ENCODE data around the gene SLC26A6. TPM values are rescaled to one million over a fixed set of nuclear protein-coding genes. Genes with fewer than 3 reads are reported as not detected.

SLC26A6 gene
- total RNA-seq, 4 donors from 2014 or later = 7.7 to 9.4 (median 9.0) TPM

DNA sequence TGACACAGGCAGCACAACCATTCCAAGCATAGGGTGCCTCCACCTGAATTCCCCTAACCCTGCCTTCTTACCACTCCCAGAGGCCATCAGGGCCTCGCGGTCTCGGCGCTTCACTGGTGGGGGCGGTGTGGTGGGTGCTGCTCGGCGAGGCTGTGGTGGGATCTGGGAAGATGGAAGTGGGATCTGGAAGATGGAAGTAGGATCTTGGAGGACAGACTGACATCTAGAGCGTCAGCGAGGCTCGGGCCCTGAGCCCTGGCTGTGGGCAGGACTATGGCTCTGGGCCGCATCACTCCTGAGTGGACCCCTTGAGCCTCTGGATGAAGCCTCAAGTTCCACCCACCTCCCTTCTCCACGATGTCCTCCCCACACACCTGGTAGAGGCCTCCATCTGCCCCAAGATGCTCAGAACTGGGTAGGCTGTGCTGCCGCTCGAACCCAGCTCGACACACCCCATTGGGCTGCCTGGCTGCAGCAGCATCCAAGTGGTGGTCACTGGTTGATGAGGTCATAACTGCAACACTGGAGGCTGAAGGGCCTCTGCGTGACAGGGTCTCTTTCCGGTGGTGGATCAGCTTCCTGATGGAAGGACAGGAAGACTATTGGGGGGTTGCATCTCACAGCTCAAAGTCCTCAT, 46.8 kb upstream of the SLC26A6 start:
- H3K27ac ChIP-seq = no peak overlapping the region
- H3K4me1 ChIP-seq = peaks cover 28 to 36% (median 29%) of the 10 kb centered on the region in 3 donors
- intact Hi-C loops (cut with DNase I) = no loop called here
- peaks cover 0 to 59% (median 29%) of the 10 kb centered on the region in 3 donors for H3K36me3 ChIP-seq
- no peaks in the 10 kb centered on the region for H3K27me3 ChIP-seq
- H3K4me3 ChIP-seq = no peak overlapping the region
- H3K9me3 ChIP-seq = no peaks in the 10 kb centered on the region
- 96 to 98% methylated on average over 6 to 9 of the region's 17 CpGs for WGBS, 2 donors
- no peak for TF ChIP-seq POLR2A (IDR thresholded peaks at IDR 0.05)
- TF ChIP-seq, protein P1, sequence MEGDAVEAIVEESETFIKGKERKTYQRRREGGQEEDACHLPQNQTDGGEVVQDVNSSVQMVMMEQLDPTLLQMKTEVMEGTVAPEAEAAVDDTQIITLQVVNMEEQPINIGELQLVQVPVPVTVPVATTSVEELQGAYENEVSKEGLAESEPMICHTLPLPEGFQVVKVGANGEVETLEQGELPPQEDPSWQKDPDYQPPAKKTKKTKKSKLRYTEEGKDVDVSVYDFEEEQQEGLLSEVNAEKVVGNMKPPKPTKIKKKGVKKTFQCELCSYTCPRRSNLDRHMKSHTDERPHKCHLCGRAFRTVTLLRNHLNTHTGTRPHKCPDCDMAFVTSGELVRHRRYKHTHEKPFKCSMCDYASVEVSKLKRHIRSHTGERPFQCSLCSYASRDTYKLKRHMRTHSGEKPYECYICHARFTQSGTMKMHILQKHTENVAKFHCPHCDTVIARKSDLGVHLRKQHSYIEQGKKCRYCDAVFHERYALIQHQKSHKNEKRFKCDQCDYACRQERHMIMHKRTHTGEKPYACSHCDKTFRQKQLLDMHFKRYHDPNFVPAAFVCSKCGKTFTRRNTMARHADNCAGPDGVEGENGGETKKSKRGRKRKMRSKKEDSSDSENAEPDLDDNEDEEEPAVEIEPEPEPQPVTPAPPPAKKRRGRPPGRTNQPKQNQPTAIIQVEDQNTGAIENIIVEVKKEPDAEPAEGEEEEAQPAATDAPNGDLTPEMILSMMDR (IDR thresholded peaks at IDR 0.05) = no peak
- no peak for DNase-seq

GRCh38 chr3:48681541-48681880, 46.2 kb upstream of the SLC26A6 start:
- Histone ChIP-seq H3K27me3 (no peaks in the 10 kb centered on the region), H3K27ac (no peak overlapping the region), H3K9me3 (no peaks in the 10 kb centered on the region), H3K4me3 (no peak overlapping the region), H3K4me1 (peaks cover 25 to 33% (median 27%) of the 10 kb centered on the region in 3 donors), H3K36me3 (peaks cover 0 to 64% (median 29%) of the 10 kb centered on the region in 3 donors)
- DNase-seq = no peak
- 96% methylated on average over 4 of the region's 7 CpGs; no CpG with 5 or more reads in 1 of the 2 donors for WGBS, 2 donors
- intact Hi-C loops (cut with DNase I) = no loop called here
- TF ChIP-seq, protein P1 (IDR thresholded peaks at IDR 0.05) = no peak
- no peak for TF ChIP-seq POLR2A (IDR thresholded peaks at IDR 0.05)

DNA sequence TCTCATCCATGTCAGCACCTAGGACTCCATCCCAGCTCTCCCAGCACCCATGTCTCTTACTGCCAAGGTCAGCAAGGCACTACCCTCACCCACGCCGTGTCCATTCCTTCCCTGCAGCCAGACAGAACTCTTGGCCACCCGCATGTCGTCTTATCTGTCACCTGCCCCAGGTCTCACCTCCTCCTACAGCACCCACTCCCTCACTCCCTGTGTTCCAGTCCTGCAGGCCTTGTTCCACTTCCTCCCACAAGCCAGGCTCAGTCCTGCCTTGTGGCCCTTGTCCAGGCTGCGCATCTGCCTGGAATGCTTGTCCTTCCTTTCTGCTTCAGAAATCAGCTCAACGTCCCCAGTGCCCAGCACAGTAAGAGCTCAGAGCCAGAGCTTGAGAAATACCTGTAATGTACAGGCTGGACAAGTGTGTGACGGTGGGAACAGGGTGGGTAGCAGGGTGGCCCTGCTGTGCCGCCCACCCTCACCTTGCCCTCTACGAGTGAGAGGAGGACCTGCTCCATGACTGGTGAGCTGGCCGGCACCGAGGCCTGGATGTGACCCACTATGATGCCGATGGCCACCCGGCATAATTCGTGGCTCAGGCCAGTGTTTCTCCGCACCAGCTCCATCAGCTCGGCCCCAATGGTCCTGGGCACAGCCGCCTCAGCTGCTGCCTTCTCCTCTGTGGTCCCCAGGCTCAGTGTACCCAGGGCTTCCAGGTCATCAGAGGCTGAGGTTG, 45.7 kb upstream of the SLC26A6 start:
- intact Hi-C loops (cut with DNase I) = no loop called here
- Histone ChIP-seq H3K4me3 (no peak overlapping the region), H3K9me3 (no peaks in the 10 kb centered on the region), H3K4me1 (peaks cover 22 to 27% (median 25%) of the 10 kb centered on the region in 3 donors), H3K36me3 (peaks cover 0 to 70% (median 29%) of the 10 kb centered on the region in 3 donors), H3K27ac (no peak overlapping the region), H3K27me3 (no peaks in the 10 kb centered on the region)
- no peak for DNase-seq
- TF ChIP-seq, protein P1 (IDR thresholded peaks at IDR 0.05) = no peak
- no peak for TF ChIP-seq POLR2A (IDR thresholded peaks at IDR 0.05)
- WGBS, 2 donors = 92 to 95% methylated on average over 15 of the region's 17 CpGs

DNA sequence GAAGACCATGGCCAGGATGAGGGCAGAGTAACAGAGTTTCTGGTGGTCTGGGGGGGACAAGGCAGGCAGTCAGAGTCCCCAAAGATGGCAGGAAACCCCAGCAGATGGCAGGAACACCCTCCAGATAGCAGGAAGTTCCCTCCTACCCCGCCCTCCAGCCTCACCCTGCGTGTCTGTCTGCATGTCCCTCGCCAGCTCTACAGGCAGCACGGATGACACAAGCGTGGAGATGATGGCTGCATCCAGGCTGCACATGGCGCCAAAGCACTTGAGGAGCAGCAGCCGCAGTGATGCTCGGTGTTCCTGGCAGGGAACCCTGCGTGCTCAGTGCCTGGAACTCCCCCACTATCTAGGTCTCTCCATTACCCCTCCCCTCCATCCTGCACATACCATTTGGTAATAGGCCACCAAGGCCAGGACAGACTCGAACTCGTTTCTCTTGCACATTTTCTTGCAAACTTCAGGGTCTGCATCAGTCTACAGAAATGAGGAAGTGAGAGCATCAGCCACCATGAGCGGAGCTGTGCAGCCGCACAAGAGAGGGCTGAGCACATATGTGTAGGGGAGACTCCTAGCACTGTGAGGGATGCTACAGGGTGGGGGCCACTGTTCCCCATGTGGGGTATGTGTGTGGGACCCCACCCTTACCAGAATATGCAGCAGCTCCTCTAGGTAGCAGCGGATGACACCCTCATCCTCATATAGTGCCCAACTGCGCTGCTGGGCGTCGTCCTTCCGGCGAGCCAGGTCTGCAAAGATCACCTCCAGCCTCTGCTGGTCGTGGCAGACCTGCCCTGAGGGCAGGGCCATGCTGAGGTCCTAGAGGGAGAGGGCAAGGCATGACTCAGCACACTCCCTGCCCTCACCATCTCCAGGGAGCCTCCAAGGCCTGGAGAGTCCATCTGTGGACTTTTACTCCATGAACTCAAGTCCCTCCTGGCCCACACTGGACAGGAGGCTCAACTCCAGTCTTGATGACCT, 44.4 kb upstream of the SLC26A6 start:
- no peak for DNase-seq
- H3K36me3 ChIP-seq = peaks cover 0 to 75% (median 29%) of the 10 kb centered on the region in 3 donors

More for the DNA sequence above, 44.4 kb upstream of the SLC26A6 start:
- H3K27me3 ChIP-seq = no peaks in the 10 kb centered on the region
- TF ChIP-seq, protein P1 (IDR thresholded peaks at IDR 0.05) = no peak
- no peak for TF ChIP-seq POLR2A (IDR thresholded peaks at IDR 0.05)
- no peak overlapping the region for H3K4me3 ChIP-seq
- WGBS, 2 donors = 87 to 90% methylated on average over 14 to 19 of the region's 20 CpGs
- H3K9me3 ChIP-seq = no peaks in the 10 kb centered on the region
- intact Hi-C loops (cut with DNase I) = no loop called here
- no peak overlapping the region for H3K27ac ChIP-seq
- peaks cover 15 to 18% (median 16%) of the 10 kb centered on the region in 3 donors for H3K4me1 ChIP-seq

Measured in esophagus squamous epithelium (tissue), 5 donors.